BJ (cell line): ENCODE results near the gene NRL. TPM values are rescaled to one million over a fixed set of nuclear protein-coding genes. Genes with fewer than 3 reads are reported as not detected.

Source experiments
- CTCF ChIA-PET: fragments of 350-600 bp; formaldehyde crosslinking; extraction: SDS; loops from one replicate; lab custom pipeline; 2021; ENCODE audit warnings: antibody characterized with exemption, inconsistent platforms; lab: Yijun Ruan, JAX
- POLR2A ChIA-PET: fragments of 300-600 bp; sonication (Branson Sonifier 250); formaldehyde crosslinking; extraction: SDS; loops from one replicate; lab custom pipeline; 2021; ENCODE audit warnings: antibody characterized with exemption; lab: Charles Lee
- DNase-seq: peaks from one replicate; pipeline ENCODE4 v3.0.0-alpha.2; 2011; ENCODE audit warnings: low read depth
- H3K27me3 ChIP-seq: 2 replicates; pipeline ENCODE4 v1.6.0; 2011; ENCODE audit warnings: low read length; ENCODE audit not compliant: control insufficient read depth, insufficient read depth
- H3K36me3 ChIP-seq: 2 replicates; pipeline ENCODE4 v1.5.1; 2011; ENCODE audit warnings: low read length; ENCODE audit not compliant: control insufficient read depth, insufficient read depth
- H3K4me3 ChIP-seq: 2 replicates; pipeline ENCODE4 v1.5.1; 2011; ENCODE audit warnings: low read depth, mild to moderate bottlenecking, control low read depth, low read length
- CTCF ChIP-seq: IDR thresholded peaks from 2 replicates; pipeline ENCODE4 v1.5.1; 2011; ENCODE audit warnings: low read depth, mild to moderate bottlenecking, control low read depth, inconsistent platforms, low read length, moderate library complexity; ENCODE audit not compliant: insufficient read depth
- polyA plus RNA-seq: library from polyadenylated mRNA; depleted of rRNA; stranded (reverse); fragments of >200 nt; gene quantifications from 2 replicates; pipeline ENCODE4 v1.2.3, GENCODE V29; 2011

NRL gene
- polyA plus RNA-seq, 1 experiment = 0.91 TPM

DNA sequence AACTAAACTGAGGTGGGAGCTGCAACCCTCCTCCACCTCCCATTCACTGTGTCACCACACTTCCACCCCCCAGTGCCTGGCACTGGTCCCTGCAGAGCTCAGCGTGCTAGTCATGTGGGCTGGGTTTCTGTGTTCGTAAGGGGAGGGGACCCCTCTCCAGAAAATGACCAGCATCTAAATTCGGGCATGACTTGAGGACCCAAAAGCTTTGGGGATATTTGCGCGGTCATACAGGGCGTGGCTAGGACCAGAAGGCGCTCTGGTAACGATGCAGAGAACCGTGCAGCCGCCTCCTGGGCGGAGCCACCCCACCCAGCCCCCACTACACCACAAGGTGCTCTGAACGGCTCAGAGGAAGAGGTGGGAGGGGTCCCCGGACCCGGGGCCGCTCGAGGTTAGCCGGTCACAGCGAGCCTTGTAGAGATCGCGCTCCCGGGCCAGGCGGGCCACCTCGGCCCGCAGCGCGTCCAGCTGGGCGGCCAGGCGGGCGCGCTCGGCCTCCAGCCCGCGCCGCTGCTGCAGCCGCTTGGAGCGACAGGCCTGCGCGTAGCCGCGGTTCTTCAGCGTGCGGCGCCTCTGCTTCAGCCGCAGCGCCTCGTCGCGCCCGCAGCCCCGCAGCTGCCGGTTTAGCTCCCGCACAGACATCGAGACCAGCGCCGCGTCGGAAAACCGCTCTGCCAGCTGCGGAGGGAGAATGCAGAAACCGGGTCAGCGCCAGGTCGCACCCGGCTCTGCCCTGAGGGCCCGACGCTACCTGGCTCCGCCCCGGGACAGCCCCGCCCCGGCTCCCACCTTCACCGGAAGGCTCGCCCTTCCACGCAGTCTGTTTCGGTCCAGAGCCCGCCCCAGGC is 33.6 kb downstream of the NRL start:
- TF ChIP-seq CTCF = no peak
- no peak for DNase-seq
- Histone ChIP-seq H3K36me3 (no peaks in the 10 kb centered on the region), H3K27me3 (peaks cover 27% of the 10 kb centered on the region), H3K4me3 (peak overlapping the region; percentile 45)
- CTCF ChIA-PET = interaction anchor here (0.6 to 4.5 kb wide), 16 partner anchors 11 to 1531 kb away, joined by 3 to 74 read pairs (median 4); partner anchors contain the start of genes PCK2 and TINF2
- POLR2A ChIA-PET = no interaction called here

DNA sequence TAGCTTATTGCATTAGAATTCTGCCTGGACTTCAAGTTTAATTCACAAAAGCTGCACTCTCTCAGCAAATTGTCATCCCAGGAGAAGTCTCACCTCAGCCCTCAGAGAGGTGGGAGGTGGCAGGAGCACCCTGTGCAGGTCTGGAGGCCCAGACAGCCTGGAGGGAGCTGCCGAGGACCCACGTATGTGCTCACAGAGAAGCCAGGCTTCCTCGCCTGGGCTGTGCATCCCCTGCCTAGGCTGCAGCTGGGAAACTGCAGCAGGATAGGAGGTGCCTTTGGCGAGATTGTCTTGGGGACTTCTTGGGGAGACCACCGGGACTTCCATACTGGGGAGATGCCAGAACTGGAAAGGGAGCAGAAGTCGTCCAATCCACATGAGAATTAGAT is 34.6 kb downstream of the NRL start:
- no peak for DNase-seq
- TF ChIP-seq CTCF = no peak
- POLR2A ChIA-PET = no interaction called here
- H3K36me3 ChIP-seq = no peaks in the 10 kb centered on the region
- H3K4me3 ChIP-seq = no peak overlapping the region
- peaks cover 27% of the 10 kb centered on the region for H3K27me3 ChIP-seq
- CTCF ChIA-PET = interaction anchor here (0.9 to 4.5 kb wide), 11 partner anchors 9 to 65 kb away, joined by 3 to 74 read pairs (median 4); partner anchors contain the start of genes CPNE6 and PCK2

GRCh38 chr14:24079491-24080141 is 35.1 kb downstream of the NRL start:
- POLR2A ChIA-PET = no interaction called here
- peaks cover 27% of the 10 kb centered on the region for H3K27me3 ChIP-seq
- no peaks in the 10 kb centered on the region for H3K36me3 ChIP-seq
- no peak for DNase-seq
- H3K4me3 ChIP-seq = no peak overlapping the region
- CTCF ChIA-PET = interaction anchor here (0.6 to 4.5 kb wide), 9 partner anchors 9 to 65 kb away, joined by 3 to 74 read pairs (median 6); partner anchors contain the start of genes CPNE6 and PCK2
- TF ChIP-seq CTCF = no peak

- peaks cover 29% of the 10 kb centered on the region for H3K27me3 ChIP-seq
- CTCF ChIA-PET = interaction anchor here (1.5 kb wide), 1 partner anchor 12 kb away, joined by 4 read pairs; no protein-coding TSS in a partner anchor
- no peaks in the 10 kb centered on the region for H3K36me3 ChIP-seq
- DNase-seq = no peak
- no peak for TF ChIP-seq CTCF
- H3K4me3 ChIP-seq = no peak overlapping the region
- POLR2A ChIA-PET = no interaction called here
These were observed 36.6 kb downstream of the NRL start for GRCh38 chr14:24078146-24078545.

GRCh38 chr14:24077086-24077485 is 37.7 kb downstream of the NRL start:
- DNase-seq = no peak
- H3K27me3 ChIP-seq = peaks cover 24% of the 10 kb centered on the region
- TF ChIP-seq CTCF = no peak
- CTCF ChIA-PET = interaction anchor here (0.7 to 2.2 kb wide), 4 partner anchors 8 to 19 kb away, joined by 3 to 10 read pairs (median 4); no protein-coding TSS in a partner anchor
- POLR2A ChIA-PET = no interaction called here
- no peak overlapping the region for H3K4me3 ChIP-seq
- no peaks in the 10 kb centered on the region for H3K36me3 ChIP-seq
